Measurements from ENCODE around the gene TSC1. TPM values are rescaled to one million over a fixed set of nuclear protein-coding genes. Genes with fewer than 3 reads are reported as not detected.
A peak's percentile ranks its signal among the peaks of the same experiment; 100 is the strongest.
"Not testable (repeated sequence)": the region's sequence is repeated elsewhere in the genome, so short reads cannot be mapped to it uniquely, and the experiment has no call there.

The TSC1 gene
- 65.4 and 69.0 TPM in 2 replicates for total RNA-seq
- long read RNA-seq, full-length matches to known transcripts: 12 of 91 reads
- long read RNA-seq, partial matches to known transcripts: 42 of 91 reads
- long read RNA-seq, other reads (novel, unspliced or antisense): 37 of 91 reads

DNA sequence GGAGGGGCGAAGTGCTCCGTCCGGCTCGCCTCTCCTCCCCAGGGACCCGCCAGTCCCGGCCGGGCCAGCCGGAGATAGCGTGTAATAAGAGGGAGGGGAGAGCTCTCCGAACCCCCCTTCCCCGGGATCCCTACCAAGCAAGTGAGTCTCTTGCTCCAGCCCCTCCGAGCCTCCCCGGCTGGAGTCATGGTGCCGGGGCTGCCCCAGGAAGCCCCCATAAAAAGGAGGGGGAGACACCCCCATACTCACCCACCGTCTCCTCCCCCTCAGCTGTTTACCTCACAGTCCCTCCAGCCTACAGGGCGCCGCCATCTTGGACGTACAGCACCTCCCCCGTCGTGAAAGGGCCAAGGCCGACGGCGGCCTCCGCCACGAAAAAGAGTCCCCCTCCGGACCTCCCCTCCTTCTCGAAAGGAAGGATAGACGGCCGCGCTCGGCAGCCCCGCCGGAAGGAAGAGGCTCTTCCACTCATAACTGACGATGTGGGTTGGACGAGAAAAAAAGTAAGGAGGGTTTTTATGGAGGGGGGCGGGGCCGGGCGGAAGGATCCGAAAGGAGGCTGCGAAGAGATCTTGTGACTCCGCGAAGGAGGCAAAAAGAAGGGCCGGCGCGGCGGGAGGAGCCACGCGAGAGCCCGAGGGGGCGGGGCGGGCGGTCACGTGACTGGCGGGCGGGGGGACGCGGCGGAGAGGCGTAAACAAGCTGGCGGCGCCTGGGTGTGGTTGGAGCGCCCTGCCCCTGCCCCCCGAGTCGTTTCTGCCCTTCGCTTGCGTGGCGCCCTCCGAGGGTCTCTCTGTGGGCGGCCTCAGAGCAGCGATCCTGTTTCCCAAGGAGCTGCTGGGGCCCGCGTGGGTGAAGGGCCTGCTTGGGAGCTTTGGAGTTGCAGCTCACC is at the start of gene TSC1:
Gene TSC1, minus strand, starts transcription at position 323 of the 892 bp plus-strand sequence. CDS start 15,744 bp downstream, outside the sequence.
- TF ChIP-seq, protein P1, sequence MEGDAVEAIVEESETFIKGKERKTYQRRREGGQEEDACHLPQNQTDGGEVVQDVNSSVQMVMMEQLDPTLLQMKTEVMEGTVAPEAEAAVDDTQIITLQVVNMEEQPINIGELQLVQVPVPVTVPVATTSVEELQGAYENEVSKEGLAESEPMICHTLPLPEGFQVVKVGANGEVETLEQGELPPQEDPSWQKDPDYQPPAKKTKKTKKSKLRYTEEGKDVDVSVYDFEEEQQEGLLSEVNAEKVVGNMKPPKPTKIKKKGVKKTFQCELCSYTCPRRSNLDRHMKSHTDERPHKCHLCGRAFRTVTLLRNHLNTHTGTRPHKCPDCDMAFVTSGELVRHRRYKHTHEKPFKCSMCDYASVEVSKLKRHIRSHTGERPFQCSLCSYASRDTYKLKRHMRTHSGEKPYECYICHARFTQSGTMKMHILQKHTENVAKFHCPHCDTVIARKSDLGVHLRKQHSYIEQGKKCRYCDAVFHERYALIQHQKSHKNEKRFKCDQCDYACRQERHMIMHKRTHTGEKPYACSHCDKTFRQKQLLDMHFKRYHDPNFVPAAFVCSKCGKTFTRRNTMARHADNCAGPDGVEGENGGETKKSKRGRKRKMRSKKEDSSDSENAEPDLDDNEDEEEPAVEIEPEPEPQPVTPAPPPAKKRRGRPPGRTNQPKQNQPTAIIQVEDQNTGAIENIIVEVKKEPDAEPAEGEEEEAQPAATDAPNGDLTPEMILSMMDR (IDR thresholded peaks at IDR 0.05; ENCODE audit: unreplicated experiment): no peak
- H3K36me3 Mint-ChIP-seq (ENCODE audit: insufficient read depth): no peaks in the 10 kb centered on the region
- no peaks in the 10 kb centered on the region for H3K9me3 Mint-ChIP-seq (ENCODE audit: low read depth)
- H3K4me3 Mint-ChIP-seq (ENCODE audit: low read depth): peak within 1 kb of the TSS; percentile 98
- peak; percentile 98 for DNase-seq (ENCODE audit: low spot score, unreplicated experiment)
- peak within 1 kb of the TSS; percentile 100 for H3K27ac Mint-ChIP-seq
- peaks cover 19% of the 10 kb centered on the region for H3K4me1 Mint-ChIP-seq (ENCODE audit: low read depth)
- no peaks in the 10 kb centered on the region for H3K27me3 Mint-ChIP-seq

GRCh38 chr9:132993511-132993939 is 49.1 kb upstream of the TSC1 start:
- H3K4me3 Mint-ChIP-seq (ENCODE audit: low read depth): no peak overlapping the region
- no peak for DNase-seq (ENCODE audit: low spot score, unreplicated experiment)
- H3K36me3 Mint-ChIP-seq (ENCODE audit: insufficient read depth): no peaks in the 10 kb centered on the region
- H3K4me1 Mint-ChIP-seq (ENCODE audit: low read depth): peaks cover 8% of the 10 kb centered on the region
- H3K27ac Mint-ChIP-seq: no peak overlapping the region
- H3K27me3 Mint-ChIP-seq: peaks cover 33% of the 10 kb centered on the region
- TF ChIP-seq, protein P1 (IDR thresholded peaks at IDR 0.05; ENCODE audit: unreplicated experiment): no peak
- no peaks in the 10 kb centered on the region for H3K9me3 Mint-ChIP-seq (ENCODE audit: low read depth)

GRCh38 chr9:132991351-132992300 is 47.2 kb upstream of the TSC1 start:
- no peak for DNase-seq (ENCODE audit: low spot score, unreplicated experiment)
- Mint-ChIP-seq H3K36me3 (ENCODE audit: insufficient read depth) (no peaks in the 10 kb centered on the region), H3K27me3 (peaks cover 34% of the 10 kb centered on the region), H3K4me3 (ENCODE audit: low read depth) (no peak overlapping the region), H3K9me3 (ENCODE audit: low read depth) (no peaks in the 10 kb centered on the region), H3K4me1 (ENCODE audit: low read depth) (peaks cover 8% of the 10 kb centered on the region), H3K27ac (no peak overlapping the region)
- TF ChIP-seq, protein P1 (IDR thresholded peaks at IDR 0.05; ENCODE audit: unreplicated experiment): no peak

DNA sequence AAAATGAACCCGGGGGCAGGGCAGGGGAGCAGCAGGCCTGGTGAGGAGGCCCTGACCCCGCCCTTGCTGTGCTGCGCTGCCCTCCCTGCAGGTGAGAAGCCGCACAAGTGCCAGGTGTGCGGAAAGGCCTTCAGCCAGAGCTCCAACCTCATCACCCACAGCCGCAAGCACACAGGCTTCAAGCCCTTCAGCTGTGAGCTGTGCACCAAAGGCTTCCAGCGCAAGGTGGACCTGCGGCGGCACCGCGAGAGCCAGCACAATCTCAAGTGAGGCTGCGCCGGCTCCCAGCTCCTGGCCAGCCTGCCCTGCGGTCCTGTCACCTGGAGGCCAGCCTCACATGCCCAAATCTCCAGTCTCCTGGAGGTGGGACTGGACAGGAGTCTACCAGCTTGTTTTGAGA is 46.4 kb upstream of the TSC1 start:
- H3K4me3 Mint-ChIP-seq (ENCODE audit: low read depth): no peak overlapping the region
- TF ChIP-seq, protein P1 (IDR thresholded peaks at IDR 0.05; ENCODE audit: unreplicated experiment): no peak
- DNase-seq (ENCODE audit: low spot score, unreplicated experiment): no peak
- peaks cover 35% of the 10 kb centered on the region for H3K27me3 Mint-ChIP-seq
- no peak overlapping the region for H3K27ac Mint-ChIP-seq
- H3K4me1 Mint-ChIP-seq (ENCODE audit: low read depth): peaks cover 8% of the 10 kb centered on the region
- no peaks in the 10 kb centered on the region for H3K36me3 Mint-ChIP-seq (ENCODE audit: insufficient read depth)
- H3K9me3 Mint-ChIP-seq (ENCODE audit: low read depth): no peaks in the 10 kb centered on the region

DNA sequence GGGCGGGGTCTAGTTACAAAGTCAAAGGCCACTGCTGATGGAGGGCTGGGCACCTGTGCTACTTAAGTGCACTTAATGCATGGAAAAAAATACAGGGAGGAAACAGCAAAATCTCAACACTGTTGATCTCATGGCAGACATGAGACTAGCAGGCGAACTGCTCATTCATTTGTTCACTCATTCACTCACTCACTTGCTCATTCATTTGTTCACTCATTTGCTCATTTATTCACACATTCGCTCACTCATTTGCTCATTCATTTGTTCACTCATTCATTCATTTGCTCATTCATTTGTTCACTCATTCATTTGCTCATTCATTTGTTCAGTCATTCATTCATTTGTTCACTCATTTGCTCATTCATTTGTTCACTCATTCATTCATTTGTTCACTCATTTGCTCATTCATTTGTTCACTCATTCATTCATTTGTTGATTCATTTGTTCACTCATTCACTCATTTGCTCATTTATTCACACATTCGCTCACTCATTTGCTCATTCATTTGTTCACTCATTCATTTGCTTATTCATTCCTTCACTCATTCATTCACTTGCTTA is 45.7 kb upstream of the TSC1 start:
- peaks cover 35% of the 10 kb centered on the region for H3K27me3 Mint-ChIP-seq
- H3K36me3 Mint-ChIP-seq (ENCODE audit: insufficient read depth); DNase-seq (ENCODE audit: low spot score, unreplicated experiment); H3K4me1 Mint-ChIP-seq (ENCODE audit: low read depth); H3K9me3 Mint-ChIP-seq (ENCODE audit: low read depth); H3K27ac Mint-ChIP-seq; H3K4me3 Mint-ChIP-seq (ENCODE audit: low read depth): not testable (repeated sequence)

Data from progenitor cell of endocrine pancreas (in vitro differentiated cells).